Lower leg skin (tissue), 4 donors: ENCODE data around the gene KIF1A. TPM values are rescaled to one million over a fixed set of nuclear protein-coding genes. Genes with fewer than 3 reads are reported as not detected.

Experiments
- DNase-seq, 2 donors: peaks; one replicate each; pipeline ENCODE4 v3.0.0-alpha.2; 2019; ENCODE audit warnings: low spot score in 2 of 2
- H3K4me3 ChIP-seq: fragments of 200-600 bp; sonication (generic); 2 replicates; pipeline ENCODE4 v1.5.1; 2017; ENCODE audit warnings: mild to moderate bottlenecking, low read depth; ENCODE audit not compliant: poor library complexity, severe bottlenecking
- CTCF ChIP-seq, 3 donors: fragments of 450-650 bp; IDR thresholded peaks; one replicate each; pipeline ENCODE4 v1.5.1; 2016; ENCODE audit warnings: antibody characterized with exemption in 3 of 3, mild to moderate bottlenecking in 3 of 3, moderate library complexity in 2 of 3
- POLR2A ChIP-seq, 2 donors: fragments of 450-650 bp; IDR thresholded peaks; one replicate each; pipeline ENCODE4 v1.6.1; 2016 to 2017; ENCODE audit warnings: antibody characterized with exemption in 2 of 2, mild to moderate bottlenecking in 1 of 2, moderate library complexity in 1 of 2
- WGBS, 2 donors: methylation state at CpG; one replicate each; pipeline ENCODE4 v1.1.5; 2018; 5-methylcytosine and 5-hydroxymethylcytosine counted together
- intact Hi-C: fragments of 100-400 bp; cut with DNase I; formaldehyde crosslinking; loops from one replicate; pipeline ENCODE4 v1.15.0; 2023; ENCODE audit warnings: low total_unique reads
- total RNA-seq, 4 donors: library from RNA; depleted of rRNA; stranded (reverse); fragments of >200 nt; gene quantifications; one replicate each; pipeline ENCODE4 v1.1.0, GENCODE V29; 2016

KIF1A gene
- total RNA-seq, 4 donors from 2014 or later = 0.76 to 4.3 (median 3.0) TPM

DNA sequence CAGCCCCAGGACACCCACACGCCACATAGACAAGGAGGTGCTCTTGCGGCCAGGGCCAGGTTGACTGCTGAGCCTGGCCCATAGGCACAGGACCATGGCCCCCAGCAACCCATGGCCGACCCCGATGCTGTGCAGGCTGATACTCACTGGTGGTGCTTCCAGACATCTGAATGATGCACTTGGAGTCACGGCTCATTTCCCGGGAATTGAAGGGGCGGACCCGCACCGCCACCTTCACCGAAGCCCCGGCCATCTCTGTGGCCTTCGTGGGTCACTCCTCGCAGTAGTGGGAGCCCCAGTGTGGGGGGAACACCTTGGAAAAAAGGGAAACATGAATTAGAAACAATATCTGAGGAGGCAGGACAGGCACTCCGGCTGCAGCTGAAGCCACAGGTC, 22.5 kb downstream of the KIF1A start:
- 75 to 91% methylated on average over 12 to 14 of the region's 14 CpGs for WGBS, 2 donors
- intact Hi-C loops = no loop called here
- no peak overlapping the region for H3K4me3 ChIP-seq
- TF ChIP-seq POLR2A (IDR thresholded peaks at IDR 0.05) = no peak
- no peak for TF ChIP-seq CTCF (IDR thresholded peaks at IDR 0.05)
- no peak for DNase-seq

DNA sequence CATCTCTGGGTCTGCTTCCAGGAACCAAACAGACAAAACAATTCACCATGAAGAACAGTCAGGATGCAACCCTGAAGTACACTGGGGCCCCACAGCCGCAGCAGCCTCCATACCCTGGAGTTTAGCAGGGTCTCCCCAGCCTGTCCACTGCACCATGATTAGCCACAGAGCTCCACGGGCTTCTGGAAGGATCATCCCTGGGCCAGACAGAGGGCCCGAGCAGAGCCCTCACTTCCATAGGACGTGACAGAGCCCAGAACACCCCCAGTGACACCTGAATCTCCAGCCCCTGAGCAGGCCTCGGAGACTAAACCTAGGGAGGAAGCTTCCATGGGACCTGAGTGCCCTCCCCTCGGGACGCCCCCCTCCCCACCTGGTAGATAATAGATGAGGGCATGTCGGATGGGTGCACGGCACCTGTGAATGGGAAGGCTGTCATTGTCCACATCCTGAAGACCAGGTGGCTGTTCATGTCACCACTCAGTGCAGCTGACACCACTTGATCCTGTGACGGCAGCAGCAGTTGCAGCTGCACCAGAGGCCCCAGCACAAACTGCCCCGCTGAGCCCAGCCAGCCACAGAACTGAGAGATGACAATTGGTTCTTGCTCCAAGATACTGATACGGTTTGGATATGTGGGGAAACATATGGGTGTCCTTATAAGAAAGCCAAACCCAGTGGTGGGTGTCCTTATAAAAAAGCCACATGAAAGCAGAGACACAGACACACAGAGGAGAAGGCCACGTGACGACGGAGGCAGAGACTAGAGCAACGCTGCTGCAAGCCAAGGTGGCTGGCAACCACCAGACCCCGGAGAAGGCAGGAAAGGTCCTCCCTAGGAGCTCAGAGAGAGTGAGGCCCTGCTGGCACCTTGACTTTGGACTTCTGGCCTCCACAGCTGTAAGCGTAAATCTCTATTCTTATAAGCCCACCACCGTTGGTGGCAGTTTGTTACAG, 23.2 kb downstream of the KIF1A start:
- intact Hi-C loops = no loop called here
- TF ChIP-seq CTCF (IDR thresholded peaks at IDR 0.05) = no peak
- no peak for TF ChIP-seq POLR2A (IDR thresholded peaks at IDR 0.05)
- no peak overlapping the region for H3K4me3 ChIP-seq
- 79 to 85% methylated on average over 19 of the region's 19 CpGs for WGBS, 2 donors
- DNase-seq = no peak

DNA sequence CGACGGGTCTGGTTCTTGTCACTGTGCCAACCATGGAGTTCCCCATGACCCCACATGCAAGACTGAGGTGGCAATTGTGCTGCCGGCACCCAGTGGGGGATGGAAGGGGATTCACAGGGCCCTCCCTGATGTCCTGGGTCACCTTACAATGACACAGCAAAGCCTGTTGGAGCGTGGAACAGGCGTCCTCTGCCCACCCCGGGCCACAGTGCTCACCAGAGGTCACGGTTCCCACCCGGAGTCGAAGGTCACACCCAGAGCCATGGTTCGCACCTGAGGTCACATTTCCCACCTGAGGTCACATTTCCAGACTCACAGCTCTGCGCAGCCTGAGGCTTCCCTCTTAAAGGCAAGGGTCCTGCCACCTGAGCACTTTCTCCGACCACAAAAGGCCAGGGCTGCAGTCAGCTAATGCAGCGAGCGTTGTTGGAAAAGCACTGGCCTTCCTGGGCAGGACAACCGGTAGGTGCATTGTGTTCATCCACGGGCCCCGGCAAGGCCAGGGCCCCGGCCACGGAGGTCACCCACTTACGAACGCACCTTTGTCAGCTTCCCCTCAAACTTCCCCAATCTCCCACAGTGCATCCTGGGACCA, 24.0 kb downstream of the KIF1A start:
- intact Hi-C loops = no loop called here
- 91% methylated on average over 15 to 19 of the region's 21 CpGs for WGBS, 2 donors
- no peak overlapping the region for H3K4me3 ChIP-seq
- no peak for DNase-seq
- TF ChIP-seq CTCF (IDR thresholded peaks at IDR 0.05) (no peak), POLR2A (IDR thresholded peaks at IDR 0.05) (no peak)

GRCh38 chr2:240795454-240795853, 24.6 kb downstream of the KIF1A start:
- intact Hi-C loops = no loop called here
- WGBS, 2 donors = 80 to 96% methylated on average over 4 to 11 of the region's 11 CpGs

DNA sequence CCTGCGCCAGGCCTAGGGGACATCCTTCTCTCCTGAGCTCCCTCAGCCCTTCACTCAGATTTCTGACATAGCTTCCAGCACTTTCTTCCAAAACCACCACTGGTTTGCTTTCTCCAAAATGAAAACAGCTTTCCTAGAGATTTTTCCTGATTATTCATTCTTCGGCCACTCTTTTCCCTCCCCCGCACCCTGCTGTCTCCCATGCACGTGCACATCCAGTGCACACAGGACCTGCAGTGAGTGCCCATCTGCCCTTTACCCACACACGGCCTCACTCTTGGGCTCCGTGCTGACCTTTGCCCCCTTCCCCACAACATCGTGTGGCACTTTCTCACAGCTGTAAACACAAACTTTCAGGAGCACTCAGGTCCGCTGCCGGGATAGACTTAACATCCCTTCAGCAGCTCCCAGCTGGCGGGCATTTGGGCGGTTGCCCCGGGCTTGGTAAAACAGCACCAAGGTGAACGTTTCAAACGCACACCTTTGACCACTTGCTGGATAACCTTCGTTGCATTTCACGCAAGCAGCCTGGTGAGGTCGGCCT, 25.8 kb downstream of the KIF1A start:
- 71 to 81% methylated on average over 17 of the region's 17 CpGs for WGBS, 2 donors
- TF ChIP-seq CTCF (IDR thresholded peaks at IDR 0.05) = no peak
- TF ChIP-seq POLR2A (IDR thresholded peaks at IDR 0.05) = no peak
- no peak overlapping the region for H3K4me3 ChIP-seq
- DNase-seq = no peak
- intact Hi-C loops = no loop called here

More at GRCh38 chr2:240795454-240795853, 24.6 kb downstream of the KIF1A start:
- H3K4me3 ChIP-seq = no peak overlapping the region
- no peak for TF ChIP-seq POLR2A (IDR thresholded peaks at IDR 0.05)
- TF ChIP-seq CTCF (IDR thresholded peaks at IDR 0.05) = no peak
- DNase-seq = no peak
